HepG2 (cell line): ENCODE results near the gene PHIP. TPM values are rescaled to one million over a fixed set of nuclear protein-coding genes. Genes with fewer than 3 reads are reported as not detected.
A peak's percentile ranks its signal among the peaks of the same experiment; 100 is the strongest.

Experiments
- AGO2 ChIP-seq: fragments of 200-400 bp; formaldehyde crosslinking; optimal IDR thresholded peaks from 2 replicates; pipeline ENCODE3; 2017; ENCODE audit warnings: mild to moderate bottlenecking, low read depth, low read length, moderate library complexity
- ASH2L ChIP-seq: fragments of 300-600, 200-600 bp; sonication (generic); IDR thresholded peaks from 2 replicates; pipeline ENCODE4 v1.7.0; 2017; ENCODE audit warnings: low read depth, mild to moderate bottlenecking, moderate library complexity, mixed read lengths, low read length; ENCODE audit not compliant: insufficient read length
- GABPB1 ChIP-seq: IDR thresholded peaks from 2 replicates; pipeline ENCODE4 v1.6.1; 2016; ENCODE audit warnings: mild to moderate bottlenecking, missing genetic modification reagents, moderate library complexity, missing compliant biosample characterization
- GZF1 ChIP-seq: sonication (generic); formaldehyde crosslinking; IDR thresholded peaks from 2 replicates; pipeline ENCODE4 v1.5.1; 2020; ENCODE audit warnings: mild to moderate bottlenecking, missing genetic modification reagents
- HMGA1 ChIP-seq: sonication (generic); formaldehyde crosslinking; conservative IDR thresholded peaks from 2 replicates; pipeline ENCODE4 v1.4.0; 2020; ENCODE audit warnings: missing genetic modification reagents
- JDP2 ChIP-seq: sonication (generic); formaldehyde crosslinking; IDR thresholded peaks from 2 replicates; pipeline ENCODE4 v1.8.1; 2022; ENCODE audit warnings: missing genetic modification reagents, borderline replicate concordance
- MAFF ChIP-seq: IDR thresholded peaks from 2 replicates; pipeline ENCODE4 v1.6.1; 2011; ENCODE audit warnings: low read depth, low read length, improper control_type of control experiment
- MTA1 ChIP-seq: sonication (generic); formaldehyde crosslinking; IDR thresholded peaks from 2 replicates; pipeline ENCODE4 v1.4.0; 2020; ENCODE audit warnings: missing genetic modification reagents, mild to moderate bottlenecking, borderline replicate concordance
- RXRA ChIP-seq: sonication (generic); formaldehyde crosslinking; IDR thresholded peaks from 2 replicates; pipeline ENCODE4 v1.5.1; 2020; ENCODE audit warnings: missing genetic modification reagents
- SP5 ChIP-seq: IDR thresholded peaks from 2 replicates; pipeline ENCODE4 v1.6.1; 2016; ENCODE audit warnings: low read depth, borderline replicate concordance
- SSRP1 ChIP-seq: IDR thresholded peaks from 2 replicates; pipeline ENCODE4 v1.6.1; 2016; ENCODE audit warnings: control low read depth
- TOPORS ChIP-seq: sonication (generic); formaldehyde crosslinking; IDR thresholded peaks from 2 replicates; pipeline ENCODE4 v1.8.0; 2023; ENCODE audit warnings: mild to moderate bottlenecking, missing genetic modification reagents
- ZFY ChIP-seq: sonication (generic); formaldehyde crosslinking; IDR thresholded peaks from 2 replicates; pipeline ENCODE4 v1.4.0; 2020; ENCODE audit warnings: missing genetic modification reagents
- ZKSCAN8 ChIP-seq: IDR thresholded peaks from 2 replicates; pipeline ENCODE4 v1.6.1; 2016; ENCODE audit warnings: borderline replicate concordance, missing genetic modification reagents, missing compliant biosample characterization
- ZNF136 ChIP-seq: sonication (generic); formaldehyde crosslinking; IDR thresholded peaks from 2 replicates; pipeline ENCODE4 v1.8.1; 2022; ENCODE audit warnings: low read depth, mild to moderate bottlenecking, moderate library complexity, missing genetic modification reagents
- ZNF205 ChIP-seq: IDR thresholded peaks from 2 replicates; pipeline ENCODE4 v1.6.1; 2018; ENCODE audit warnings: missing biosample characterization, missing genetic modification reagents
- ZNF225 ChIP-seq: sonication (generic); formaldehyde crosslinking; IDR thresholded peaks from 2 replicates; pipeline ENCODE4 v1.4.0; 2020; ENCODE audit warnings: mild to moderate bottlenecking, missing genetic modification reagents
- ZNF33B ChIP-seq: sonication (generic); formaldehyde crosslinking; IDR thresholded peaks from 2 replicates; pipeline ENCODE4 v1.5.1; 2020; ENCODE audit warnings: mild to moderate bottlenecking, missing genetic modification reagents
- ZNF552 ChIP-seq: sonication (generic); formaldehyde crosslinking; IDR thresholded peaks from 2 replicates; pipeline ENCODE4 v1.9.0; 2022; ENCODE audit warnings: missing genetic modification reagents, mild to moderate bottlenecking, borderline replicate concordance
- ZNF563 ChIP-seq: sonication (generic); formaldehyde crosslinking; IDR thresholded peaks from 2 replicates; pipeline ENCODE4 v1.8.0; 2022; ENCODE audit warnings: mild to moderate bottlenecking, moderate library complexity, missing genetic modification reagents
- ZNF614 ChIP-seq: IDR thresholded peaks from 2 replicates; pipeline ENCODE4 v1.6.1; 2018; ENCODE audit warnings: missing biosample characterization, missing genetic modification reagents, inconsistent platforms, borderline replicate concordance
- polyA plus RNA-seq, 8 experiments: library from polyadenylated mRNA; depleted of rRNA in 3 of 8; stranded (reverse) in 7 of 8; unstranded in 1 of 8; fragments of >200 nt; fragmentation: Illumina TruSeq in 4 of 8; extraction: Trizol in 4 of 8; gene quantifications; 2 replicates each; pipeline versions ENCODE4 v1.2.1 to v1.2.3, GENCODE V29; 2011 to 2016; ENCODE audit warnings: low read depth in 4 of 8, missing spikeins in 1 of 8, mixed read lengths in 1 of 8; ENCODE audit not compliant: insufficient read depth in 1 of 8
- total RNA-seq, 5 experiments: library from RNA; depleted of rRNA; stranded (reverse); fragments of >200 nt; fragmentation: Illumina TruSeq; extraction: Trizol; gene quantifications; 2 replicates each; pipeline ENCODE4 v1.2.3, GENCODE V29; 2016; ENCODE audit warnings: low read depth in 1 of 5
- TF ChIP-seq, protein P1 (sequence below): IDR thresholded peaks from 2 replicates; pipeline ENCODE4 v1.6.1; 2016
- TF ChIP-seq, protein P2 (sequence below): sonication (generic); formaldehyde crosslinking; IDR thresholded peaks from 2 replicates; pipeline ENCODE4 v1.5.1; 2020; ENCODE audit warnings: mild to moderate bottlenecking, missing genetic modification reagents, moderate library complexity
- TF ChIP-seq, protein P3 (sequence below): sonication (generic); formaldehyde crosslinking; IDR thresholded peaks from 2 replicates; pipeline ENCODE4 v1.4.0; 2020; ENCODE audit warnings: missing genetic modification reagents
- TF ChIP-seq, protein P4 (sequence below): IDR thresholded peaks from 2 replicates; pipeline ENCODE4 v1.6.1; 2016; ENCODE audit warnings: low read depth, borderline replicate concordance

Gene PHIP
- total and polyA plus RNA-seq, 2 of the 13 experiments (the other 11 are each of a cell fraction or from before 2014, with no cell fraction given) = 6.5 to 23.5 TPM

DNA sequence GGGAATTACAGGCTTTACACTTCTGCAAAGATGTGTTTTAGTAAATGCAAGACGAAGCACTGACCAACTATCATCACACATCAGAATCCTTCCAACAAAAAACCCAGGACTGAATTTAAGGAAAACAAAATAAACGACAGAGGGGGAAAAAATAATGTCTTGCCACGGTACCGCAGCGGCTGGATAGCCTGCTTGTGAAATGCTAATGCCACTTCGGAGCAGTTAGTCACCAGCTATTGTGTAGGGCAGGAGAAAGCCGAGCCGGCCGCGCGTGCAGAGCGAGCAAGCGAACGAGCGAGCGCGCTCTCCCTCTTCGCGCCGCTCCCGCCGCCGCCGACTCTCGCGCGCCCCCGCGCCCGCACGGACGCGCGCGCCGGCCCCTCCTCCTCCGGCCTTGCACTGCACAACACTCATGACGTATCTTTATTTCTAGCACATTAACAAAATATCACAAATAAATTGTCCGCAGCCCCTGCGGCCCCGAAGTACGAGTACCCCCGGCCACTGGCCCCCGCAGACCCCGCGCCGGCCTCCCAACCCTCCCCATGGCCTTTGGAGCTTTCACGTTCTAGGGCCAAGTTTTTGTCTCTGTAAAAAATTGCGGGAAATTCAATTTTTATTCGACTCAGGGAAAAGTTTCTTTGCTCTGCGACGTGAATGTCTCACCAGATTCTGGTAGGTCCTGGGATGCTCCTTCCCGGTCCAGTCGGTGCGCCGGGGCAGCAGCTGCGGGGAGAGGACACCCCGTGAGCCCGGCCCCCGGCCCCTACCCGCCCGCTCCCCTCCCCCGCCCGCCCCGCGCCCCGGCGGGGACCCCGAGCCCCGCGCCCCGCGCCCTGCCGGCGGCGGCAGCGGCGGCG lies 1.0 kb downstream of the PHIP start (continued):
- TF ChIP-seq, protein P1, sequence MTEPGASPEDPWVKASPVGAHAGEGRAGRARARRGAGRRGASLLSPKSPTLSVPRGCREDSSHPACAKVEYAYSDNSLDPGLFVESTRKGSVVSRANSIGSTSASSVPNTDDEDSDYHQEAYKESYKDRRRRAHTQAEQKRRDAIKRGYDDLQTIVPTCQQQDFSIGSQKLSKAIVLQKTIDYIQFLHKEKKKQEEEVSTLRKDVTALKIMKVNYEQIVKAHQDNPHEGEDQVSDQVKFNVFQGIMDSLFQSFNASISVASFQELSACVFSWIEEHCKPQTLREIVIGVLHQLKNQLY (CRISPR knock-in tag) = no peak
- peak; percentile 61 for TF ChIP-seq AGO2
- TF ChIP-seq, protein P2, sequence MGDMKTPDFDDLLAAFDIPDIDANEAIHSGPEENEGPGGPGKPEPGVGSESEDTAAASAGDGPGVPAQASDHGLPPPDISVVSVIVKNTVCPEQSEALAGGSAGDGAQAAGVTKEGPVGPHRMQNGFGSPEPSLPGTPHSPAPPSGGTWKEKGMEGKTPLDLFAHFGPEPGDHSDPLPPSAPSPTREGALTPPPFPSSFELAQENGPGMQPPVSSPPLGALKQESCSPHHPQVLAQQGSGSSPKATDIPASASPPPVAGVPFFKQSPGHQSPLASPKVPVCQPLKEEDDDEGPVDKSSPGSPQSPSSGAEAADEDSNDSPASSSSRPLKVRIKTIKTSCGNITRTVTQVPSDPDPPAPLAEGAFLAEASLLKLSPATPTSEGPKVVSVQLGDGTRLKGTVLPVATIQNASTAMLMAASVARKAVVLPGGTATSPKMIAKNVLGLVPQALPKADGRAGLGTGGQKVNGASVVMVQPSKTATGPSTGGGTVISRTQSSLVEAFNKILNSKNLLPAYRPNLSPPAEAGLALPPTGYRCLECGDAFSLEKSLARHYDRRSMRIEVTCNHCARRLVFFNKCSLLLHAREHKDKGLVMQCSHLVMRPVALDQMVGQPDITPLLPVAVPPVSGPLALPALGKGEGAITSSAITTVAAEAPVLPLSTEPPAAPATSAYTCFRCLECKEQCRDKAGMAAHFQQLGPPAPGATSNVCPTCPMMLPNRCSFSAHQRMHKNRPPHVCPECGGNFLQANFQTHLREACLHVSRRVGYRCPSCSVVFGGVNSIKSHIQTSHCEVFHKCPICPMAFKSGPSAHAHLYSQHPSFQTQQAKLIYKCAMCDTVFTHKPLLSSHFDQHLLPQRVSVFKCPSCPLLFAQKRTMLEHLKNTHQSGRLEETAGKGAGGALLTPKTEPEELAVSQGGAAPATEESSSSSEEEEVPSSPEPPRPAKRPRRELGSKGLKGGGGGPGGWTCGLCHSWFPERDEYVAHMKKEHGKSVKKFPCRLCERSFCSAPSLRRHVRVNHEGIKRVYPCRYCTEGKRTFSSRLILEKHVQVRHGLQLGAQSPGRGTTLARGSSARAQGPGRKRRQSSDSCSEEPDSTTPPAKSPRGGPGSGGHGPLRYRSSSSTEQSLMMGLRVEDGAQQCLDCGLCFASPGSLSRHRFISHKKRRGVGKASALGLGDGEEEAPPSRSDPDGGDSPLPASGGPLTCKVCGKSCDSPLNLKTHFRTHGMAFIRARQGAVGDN (CRISPR knock-in tag) = peak; percentile 58
- no peak for TF ChIP-seq ZKSCAN8 (CRISPR knock-in tag)
- TF ChIP-seq ZNF563 (CRISPR knock-in tag) = no peak
- no peak for TF ChIP-seq HMGA1
- TF ChIP-seq SP5 (CRISPR knock-in tag) = no peak
- no peak for TF ChIP-seq TOPORS
- TF ChIP-seq MTA1 (CRISPR knock-in tag) = no peak
- TF ChIP-seq GABPB1 = no peak; the same call in 1 of the 2 replicates
- peak; percentile 40; the same call in 1 of the 2 replicates for TF ChIP-seq ZFY (CRISPR knock-in tag)
- no peak for TF ChIP-seq ZNF225 (CRISPR knock-in tag)
- TF ChIP-seq ZNF136 (CRISPR knock-in tag) = no peak
- TF ChIP-seq GZF1 = no peak
- TF ChIP-seq ZNF614 (CRISPR knock-in tag) = 0 out of 2 replicates have a peak, but pooled peaks have one; percentile 46
- TF ChIP-seq, protein P3, sequence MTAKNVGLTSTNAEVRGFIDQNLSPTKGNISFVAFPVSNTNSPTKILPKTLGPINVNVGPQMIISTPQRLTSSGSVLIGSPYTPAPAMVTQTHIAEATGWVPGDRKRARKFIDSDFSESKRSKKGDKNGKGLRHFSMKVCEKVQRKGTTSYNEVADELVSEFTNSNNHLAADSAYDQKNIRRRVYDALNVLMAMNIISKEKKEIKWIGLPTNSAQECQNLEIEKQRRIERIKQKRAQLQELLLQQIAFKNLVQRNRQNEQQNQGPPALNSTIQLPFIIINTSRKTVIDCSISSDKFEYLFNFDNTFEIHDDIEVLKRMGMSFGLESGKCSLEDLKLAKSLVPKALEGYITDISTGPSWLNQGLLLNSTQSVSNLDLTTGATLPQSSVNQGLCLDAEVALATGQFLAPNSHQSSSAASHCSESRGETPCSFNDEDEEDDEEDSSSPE (CRISPR knock-in tag) = peak; percentile 41; the same call in 1 of the 2 replicates
- peak; percentile 93 for TF ChIP-seq ASH2L
- no peak for TF ChIP-seq ZNF205 (CRISPR knock-in tag)
- TF ChIP-seq, protein P4, sequence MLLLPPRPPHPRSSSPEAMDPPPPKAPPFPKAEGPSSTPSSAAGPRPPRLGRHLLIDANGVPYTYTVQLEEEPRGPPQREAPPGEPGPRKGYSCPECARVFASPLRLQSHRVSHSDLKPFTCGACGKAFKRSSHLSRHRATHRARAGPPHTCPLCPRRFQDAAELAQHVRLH = no peak
- no peak for TF ChIP-seq RXRA (CRISPR knock-in tag)
- TF ChIP-seq MAFF = no peak
- no peak for TF ChIP-seq SSRP1 (CRISPR knock-in tag)
- TF ChIP-seq ZNF552 (CRISPR knock-in tag) = no peak
- TF ChIP-seq JDP2 = no peak
- no peak for TF ChIP-seq ZNF33B (CRISPR knock-in tag)
